HG03095 (cell line): Measurements from ENCODE around the gene ELMO3.

Experiments
- ATAC-seq: cut with Tn5 transposase; IDR thresholded peaks from one replicate; pipeline ENCODE4 v1.9.1; 2021; ENCODE audit warnings: moderate library complexity; ENCODE audit not compliant: unreplicated experiment

Gene ELMO3

DNA sequence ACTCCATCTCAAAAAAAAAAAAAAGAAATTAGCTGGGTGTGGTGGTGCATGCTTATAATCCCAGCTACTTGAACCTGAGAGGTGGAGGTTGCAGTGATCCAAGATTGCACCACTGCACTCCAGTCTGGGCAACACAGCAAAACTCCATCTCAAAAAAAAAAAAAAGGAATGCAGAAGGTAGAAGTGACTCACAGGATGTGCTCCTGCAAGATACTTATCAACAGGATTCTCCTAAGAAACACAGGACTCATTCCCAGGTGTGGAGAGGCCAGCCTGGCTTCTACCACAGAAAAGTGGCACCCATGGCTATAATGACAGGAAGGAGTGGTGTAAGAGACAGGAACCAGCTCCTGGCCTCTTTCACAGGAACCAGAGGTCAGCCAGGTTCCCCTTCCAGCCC is 13.8 kb downstream of the ELMO3 start:
- no peak for ATAC-seq

DNA sequence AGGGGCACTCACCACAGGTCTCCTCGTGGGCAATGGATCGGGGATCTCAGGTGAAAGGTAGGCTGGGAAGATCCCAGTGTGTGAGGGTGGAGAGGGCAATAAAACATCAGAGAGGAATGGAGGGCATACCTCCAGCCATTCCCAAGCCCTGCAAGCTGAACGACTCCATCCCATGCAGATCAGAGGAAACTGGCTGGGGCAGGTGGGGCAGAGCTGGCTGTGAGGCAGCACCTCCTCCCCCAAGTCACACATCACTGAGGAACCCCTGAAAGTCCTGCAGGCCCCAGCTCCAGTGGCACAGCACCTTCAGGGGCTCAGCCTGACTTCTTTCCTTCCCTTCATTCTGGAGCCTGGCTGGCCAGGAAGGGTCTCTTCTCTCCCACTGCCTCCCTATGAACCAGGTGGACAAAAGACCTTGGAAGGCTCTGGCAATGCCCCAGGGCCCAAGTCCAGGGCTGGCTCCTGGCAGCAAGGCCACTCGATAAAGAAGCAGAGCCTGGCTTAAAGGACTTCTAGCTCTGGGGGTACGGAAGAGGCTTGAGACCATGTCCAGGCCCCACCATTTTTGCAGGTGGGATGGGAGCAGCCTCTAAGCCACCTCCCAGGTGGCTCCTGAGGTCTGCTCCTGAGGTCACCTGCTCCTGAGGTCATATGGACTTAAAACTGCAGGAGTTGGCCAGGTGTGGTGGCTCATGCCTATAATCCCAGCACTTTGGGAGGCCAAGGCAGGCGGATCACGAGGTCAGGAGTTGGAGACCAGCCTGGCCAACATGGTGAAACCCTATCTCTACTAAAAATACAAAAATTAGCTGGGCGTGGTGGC is 14.5 kb downstream of the ELMO3 start:
- ATAC-seq, result no peak

DNA sequence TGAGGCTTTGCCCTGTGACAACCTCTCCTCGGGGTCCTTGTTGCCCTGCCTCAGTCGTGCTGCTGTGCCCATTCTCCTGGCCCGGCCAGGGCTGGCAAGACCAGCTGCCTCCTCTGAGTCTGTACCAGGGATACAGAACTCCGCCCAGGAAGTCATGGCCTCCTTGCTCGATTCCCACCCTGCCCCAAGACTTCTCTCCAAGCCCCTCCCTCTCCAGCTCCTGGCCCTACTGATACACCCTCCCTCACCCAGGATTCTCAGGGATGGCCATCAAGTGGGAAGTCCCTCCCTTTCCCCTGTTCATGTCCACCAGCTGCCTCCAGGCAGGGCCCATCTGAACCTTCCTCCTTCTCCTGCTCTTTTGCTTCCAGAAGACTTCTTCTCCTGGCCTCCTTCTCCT is 16.8 kb downstream of the ELMO3 start:
- no peak for ATAC-seq

DNA sequence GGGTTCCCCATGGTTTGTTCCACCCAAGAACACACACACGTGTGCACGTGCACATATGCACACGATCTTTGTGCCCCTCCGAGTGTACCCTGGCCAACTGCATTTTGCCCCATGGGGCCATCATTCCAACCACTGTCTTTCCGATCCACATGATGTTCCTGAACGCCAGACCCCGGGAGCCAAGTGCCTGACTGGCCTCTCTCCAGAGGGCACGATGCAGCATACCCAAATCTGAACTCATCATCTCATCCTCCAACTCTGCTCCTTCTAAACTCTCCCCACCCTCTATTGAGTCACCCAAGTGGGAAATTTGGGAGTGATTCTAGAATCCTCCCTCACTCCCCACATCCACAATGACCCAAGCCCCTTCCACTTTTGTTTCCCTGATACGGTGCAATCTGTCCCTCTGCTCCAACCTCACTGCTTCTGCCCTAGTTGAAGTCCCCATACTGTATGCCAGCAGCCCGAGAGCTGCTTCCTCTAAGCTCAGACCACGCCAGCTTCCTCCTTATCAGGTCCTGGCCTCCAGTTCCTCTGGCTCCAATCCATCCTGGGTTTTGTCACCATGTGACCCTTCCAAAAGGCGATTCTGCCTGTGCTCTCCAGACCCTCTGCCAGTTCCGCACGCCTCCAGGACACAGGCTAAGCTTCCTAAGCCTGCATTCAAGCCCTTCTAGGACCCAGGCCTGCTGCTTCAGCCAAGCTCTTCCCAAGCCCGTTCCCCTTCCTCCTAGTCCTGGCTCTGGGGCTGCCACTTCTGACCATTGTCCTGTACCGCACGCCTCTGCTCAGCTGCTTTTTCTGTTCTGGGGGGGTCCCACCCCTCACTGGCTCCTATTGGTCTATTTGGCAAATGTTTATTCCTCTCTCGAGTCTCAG is 17.9 kb downstream of the ELMO3 start:
- no peak for ATAC-seq

DNA sequence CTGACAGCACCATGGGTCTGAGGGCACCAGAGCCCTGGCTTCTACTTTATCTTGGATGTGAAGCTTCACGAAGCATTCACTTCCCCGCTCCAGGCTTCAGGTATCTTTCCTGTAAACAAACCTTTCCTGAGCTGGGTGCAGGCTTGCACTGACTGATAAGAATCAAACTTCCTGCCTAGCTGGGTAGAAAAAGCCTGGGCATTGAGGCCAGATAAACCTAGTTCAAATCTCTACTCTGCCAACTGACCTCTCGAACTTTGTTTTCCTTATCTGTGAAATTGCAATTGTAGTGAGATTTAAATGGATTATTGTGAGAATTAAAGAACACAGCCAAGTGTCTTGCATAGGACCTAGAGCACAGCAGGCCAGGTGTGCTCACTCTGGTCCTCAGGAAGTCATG is 25.1 kb downstream of the ELMO3 start:
- no peak for ATAC-seq

DNA sequence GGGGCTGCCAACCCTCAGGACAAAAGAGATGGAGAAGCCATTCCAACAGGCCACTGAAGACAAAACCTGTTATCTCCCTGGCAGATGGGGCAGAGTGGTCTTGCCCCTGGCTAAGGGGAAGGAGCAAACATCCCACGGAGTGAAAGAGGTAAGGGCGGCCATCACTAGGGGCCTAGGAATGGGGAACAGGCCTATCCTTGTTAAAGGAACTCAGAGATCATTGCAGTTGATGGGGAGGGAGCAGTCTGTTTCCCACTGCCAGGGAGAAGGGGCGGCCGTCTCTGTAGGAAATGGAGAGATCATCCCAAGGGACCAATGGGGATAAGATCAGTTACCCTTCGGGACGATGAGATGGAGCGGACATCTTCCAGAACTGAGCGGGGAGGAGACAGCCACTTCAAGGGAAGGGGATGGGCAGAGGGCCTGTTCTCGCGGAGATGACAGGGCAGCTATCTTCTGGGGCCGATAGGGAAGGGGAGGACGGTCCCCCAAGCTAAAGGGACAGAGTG is 27.4 kb downstream of the ELMO3 start:
- ATAC-seq, result no peak

DNA sequence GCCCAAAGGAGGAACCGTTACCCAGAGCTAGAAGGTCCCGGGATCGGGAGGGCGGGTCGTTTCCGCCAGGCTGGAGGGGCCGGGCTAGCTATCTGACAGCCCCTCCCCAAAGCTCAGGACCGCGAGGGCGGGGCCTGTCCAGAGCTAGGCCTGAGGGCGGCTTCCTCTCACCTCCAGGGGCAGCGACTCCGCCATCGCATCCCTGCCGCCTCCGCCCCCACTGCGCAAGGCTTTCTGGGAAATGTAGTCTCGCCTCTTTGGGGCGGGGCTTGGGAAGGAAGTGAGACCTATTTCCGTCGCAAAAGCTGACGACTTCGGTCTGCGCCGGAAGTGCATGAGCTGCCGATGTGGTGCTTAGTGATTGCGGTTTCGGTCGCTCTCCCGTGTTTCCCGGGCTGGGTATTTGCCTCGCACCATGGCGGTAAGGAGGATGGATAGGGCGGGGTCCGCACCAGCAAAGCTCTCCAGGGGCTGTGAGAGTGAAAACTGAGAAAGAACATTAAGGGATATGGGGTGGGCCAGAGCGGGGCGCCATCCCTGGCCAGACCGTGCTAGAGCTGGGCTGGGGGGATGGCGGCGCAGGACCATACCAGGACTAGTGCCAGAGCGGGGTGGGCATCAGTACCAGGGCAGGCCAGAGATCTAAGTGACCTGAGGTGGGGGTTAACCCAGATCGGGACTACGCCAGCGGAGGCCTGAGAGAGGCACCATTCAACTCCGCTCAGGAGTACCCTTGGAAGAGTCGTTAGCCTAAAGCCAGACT is 28.1 kb downstream of the ELMO3 start, which contains the start of gene TMEM208:
TSS of gene TMEM208 (plus strand) at position 327 of the 763 bp plus-strand sequence. CDS start at position 416, 89 bp downstream.
- ATAC-seq, result peak; percentile 90

DNA sequence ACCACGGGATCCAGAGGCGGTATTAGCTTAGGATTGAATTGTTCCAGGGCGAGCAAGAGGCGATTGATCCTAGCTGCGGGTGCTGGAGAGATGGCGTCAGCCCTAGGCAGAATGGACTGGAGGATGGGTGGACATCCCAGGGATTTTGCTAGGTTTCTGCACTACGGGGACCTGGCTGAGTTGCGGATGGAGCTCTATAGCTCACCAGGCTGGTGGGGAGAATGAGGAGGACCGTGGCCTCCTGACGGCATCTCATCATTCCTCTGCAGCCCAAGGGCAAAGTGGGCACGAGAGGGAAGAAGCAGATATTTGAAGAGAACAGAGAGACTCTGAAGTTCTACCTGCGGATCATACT is 28.6 kb downstream of the ELMO3 start:
- no peak for ATAC-seq

DNA sequence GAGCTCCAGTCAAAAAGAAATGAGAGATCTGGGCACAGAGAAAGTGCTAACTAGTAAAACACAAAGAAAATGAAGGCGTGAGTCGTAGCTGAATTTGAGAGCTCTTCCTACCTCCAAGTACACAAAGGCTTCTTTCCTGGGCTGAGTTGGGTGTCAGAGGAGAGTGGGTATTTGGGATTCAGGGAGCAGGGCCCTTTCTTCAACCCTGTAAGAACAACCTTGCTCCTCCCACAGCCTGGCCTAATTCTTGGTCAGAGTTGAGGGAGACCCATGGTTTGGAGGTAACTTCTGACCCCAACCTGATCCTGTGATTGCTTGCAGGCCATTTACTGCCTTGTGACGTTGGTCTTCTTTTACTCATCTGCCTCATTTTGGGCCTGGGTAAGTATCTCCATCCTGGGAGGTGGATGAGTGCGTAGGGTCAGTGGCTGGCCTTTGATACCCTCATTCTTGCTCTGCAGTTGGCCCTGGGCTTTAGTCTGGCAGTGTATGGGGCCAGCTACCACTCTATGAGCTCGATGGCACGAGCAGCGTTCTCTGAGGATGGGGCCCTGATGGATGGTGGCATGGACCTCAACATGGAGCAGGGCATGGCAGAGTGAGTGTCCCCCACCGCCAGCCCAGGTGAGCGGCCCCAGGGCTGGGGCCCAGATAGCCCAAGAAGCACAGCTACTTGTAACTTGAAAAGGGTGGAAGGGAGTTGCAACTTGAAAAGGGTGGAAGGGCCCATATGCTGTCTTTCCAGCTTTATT is 29.3 kb downstream of the ELMO3 start:
- no peak for ATAC-seq

DNA sequence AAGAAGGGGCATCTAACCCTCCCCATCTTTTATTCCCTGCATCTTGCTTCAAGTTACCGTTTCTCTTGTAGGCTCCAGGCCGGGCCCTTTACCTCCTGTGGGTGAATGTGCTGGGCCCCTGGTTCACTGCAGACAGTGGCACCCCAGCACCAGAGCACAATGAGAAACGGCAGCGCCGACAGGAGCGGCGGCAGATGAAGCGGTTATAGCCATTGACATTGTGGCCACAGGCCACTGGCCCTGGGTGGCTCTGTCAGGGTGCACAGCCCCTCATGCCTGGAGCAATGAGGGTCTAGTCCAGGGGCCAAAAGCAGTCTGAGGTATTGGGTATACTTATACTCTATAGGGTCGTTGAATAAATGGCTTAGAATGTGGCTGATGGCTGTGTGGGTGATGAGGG is 30.0 kb downstream of the ELMO3 start:
- ATAC-seq, result no peak

DNA sequence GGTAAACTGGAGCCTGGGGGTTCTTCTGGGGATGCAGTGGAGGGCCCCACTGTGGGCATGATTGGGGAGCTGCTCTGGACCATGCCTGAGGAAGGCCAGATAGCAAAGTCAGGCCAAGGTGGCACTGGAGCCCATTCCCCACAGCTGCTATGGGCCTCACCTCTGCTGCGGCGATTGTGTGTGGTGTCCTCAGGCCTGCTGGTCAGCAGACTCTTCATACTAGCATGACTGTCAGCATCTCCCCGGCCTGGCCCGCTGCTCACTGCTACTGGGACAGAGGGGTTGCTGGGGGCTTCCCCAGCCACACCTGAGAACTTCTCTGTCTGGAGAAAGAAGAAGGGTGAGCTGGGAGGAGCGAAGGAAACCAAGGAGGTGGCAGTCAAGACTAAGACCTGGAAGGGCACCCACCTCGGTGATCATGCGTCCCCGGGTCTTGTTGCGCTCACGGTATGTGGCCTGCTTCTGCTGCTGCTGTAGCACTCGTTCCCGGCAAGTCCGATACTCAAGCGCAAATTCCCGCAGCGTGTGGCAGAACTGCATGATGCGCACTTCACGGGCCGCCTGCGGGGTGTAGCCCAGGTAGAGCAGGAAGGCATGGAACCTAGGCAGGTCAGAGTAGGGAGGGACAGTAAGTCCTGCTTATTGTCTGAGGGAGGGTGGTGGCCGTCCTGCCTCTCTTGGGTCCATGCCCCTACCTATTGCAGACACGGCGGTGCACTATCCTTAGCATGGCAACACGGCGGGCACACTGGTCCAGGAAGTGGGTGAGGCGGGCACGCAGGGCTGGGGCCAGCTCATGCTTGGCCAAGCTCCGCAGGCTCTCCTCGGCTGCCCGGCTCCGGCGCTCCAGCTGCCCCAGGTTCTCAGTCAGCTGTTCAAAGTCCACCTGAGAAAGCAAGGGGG is 31.2 kb downstream of the ELMO3 start:
- ATAC-seq, result no peak

DNA sequence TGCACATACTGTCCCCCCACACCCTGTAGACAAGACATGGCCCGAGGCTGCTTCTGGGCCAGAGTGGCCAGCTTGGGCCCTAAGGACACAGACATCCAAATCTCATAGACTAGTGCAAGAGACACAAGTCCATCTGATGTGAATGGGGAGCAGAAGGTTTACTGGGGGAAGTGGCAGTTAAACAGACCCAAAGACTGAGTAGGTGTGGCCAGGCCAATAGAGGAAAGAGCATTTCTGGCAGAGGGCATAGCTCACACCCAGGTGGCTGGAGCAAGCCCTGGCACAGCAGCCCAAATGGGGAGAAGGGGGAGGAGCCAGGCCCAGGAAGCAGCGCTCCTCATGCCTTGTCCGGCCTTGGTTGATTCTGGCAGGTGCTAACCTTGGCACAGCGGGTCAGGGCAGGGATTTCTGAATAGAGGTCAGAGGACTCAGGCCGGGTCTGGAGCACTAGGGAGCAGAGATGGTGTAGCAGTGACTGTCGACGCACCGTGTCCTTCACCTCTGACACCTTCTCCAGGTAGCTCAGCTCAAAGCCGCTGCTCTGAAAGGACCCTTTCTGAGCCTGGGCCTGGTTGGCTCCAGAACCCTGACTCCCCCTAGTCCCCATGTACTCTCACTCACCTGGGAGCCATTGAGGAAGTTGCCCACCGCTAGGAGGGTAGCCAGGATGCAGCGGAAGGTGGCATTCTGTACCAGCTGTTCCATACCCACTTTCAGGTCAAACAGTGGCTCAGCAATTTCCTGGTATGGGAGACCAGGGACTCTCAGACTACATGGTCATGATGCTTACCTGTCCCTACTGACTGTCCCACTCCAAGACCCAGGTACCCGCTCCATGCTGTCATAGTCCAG is 32.1 kb downstream of the ELMO3 start:
- ATAC-seq, result no peak

DNA sequence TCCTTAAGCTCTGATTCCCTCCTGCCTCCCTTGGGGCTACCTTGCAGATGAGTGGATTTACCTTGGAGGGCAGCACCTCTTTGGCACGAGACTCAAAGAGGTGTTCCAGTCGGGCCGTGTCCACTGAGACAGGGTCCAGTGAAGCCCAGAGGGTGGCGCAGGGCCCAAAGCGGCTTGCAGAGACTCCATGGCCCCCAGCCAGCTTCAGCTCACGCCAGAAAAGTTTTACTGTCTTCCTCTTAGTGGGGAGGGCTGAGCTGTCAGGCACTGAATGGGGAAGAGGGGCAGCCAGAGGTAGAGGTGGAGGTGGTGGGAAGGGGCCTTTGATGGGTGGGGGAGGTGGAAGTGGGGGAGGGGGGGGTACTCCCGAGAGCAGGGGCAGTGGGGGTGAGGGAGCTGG is 34.7 kb downstream of the ELMO3 start:
- no peak for ATAC-seq

DNA sequence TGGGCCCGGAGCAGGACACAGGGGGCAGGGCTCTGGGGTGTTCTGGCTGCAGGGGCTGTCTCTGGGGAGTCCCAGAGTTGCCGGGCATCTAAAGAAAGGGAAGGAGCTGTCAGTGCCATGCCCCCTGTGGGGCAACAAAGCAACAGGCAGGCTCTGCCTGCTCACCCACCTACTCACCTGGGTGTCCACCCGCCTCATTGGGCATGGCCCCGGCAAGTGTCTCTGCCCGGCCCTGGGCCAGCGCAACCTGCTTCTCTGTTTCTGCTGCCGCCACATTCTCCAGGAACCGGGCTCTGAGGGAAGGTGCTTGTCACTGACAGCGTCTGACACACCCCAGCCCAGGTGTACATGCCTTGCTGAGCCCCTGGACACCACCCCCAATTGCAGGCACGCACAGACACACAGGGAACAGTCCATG is 35.3 kb downstream of the ELMO3 start:
- ATAC-seq, result no peak

DNA sequence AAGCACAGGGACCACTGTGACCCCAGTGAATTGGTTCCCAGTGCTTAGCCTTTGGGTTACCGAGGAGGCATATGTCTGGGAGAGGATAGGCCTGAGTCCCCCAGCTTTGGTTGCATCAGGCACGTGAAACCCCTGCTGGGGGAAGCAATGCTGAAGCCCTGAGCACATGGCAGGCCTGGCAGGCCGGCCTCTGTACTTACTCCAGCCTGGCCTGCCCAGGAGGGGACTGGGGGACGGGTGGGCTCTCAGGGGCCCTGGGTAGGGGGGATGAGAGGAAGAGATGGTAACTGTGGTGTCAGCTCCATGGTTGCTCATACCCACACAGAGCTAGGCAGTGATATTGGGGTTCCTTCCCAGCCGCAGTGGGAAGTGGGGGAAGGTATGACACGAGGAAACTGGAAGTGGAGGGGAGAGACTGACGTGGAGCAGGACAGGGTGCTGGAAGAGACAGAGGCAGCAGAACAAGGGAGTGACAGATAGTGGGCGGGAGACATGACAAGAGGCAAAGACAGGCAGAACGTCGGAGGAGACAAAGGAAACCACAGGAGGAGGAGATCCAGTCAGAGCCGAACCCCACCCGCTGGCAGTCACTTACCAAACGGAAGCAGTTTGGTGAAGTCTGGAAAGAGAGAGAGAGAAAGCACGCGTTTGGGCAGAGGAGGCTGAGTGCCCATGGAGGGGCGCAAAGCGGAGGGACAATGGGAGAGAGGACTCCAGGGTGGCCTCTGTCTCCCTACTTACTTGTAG is 37.1 kb downstream of the ELMO3 start:
- ATAC-seq, result no peak

DNA sequence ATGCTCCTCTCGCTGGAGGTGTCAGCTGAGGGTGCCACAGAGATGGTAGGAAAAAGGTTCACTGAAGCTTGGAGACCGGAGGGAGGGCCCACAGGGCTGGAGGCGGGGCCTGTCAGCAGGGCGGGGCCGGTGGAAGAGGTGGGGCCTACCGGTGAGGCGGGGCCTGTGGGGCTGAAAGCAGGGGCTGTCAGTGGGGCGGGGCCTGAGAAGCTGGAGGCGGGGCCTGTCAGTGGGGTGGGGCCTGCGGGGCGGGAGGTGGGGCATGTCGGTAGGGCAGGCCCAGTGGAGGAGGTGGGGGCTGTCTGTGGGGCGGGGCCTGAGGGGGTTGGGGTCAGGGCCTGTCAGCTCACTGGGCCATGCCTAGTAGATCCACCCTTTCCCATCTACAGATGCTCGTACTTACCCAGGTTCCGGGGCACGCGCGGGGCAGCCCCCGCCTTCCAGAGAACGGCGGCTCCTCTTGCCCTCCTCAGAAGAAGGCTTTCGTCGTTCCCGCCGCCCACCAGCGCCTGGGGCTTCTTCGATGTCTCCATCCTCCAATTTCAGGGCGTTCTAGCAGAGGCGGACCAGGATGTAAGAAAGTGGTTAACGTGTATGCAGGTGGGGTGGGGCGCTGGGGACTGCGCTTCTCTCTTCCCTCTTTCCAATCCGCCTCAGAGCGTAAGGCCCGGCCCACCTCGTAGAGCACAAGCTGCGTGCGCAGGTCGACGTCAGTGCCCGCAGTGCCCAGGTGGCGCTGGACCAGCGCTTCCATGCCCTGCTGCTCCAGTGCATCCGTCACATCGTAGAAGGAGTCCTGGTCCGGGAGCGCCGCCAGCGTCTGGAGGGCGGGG is 37.8 kb downstream of the ELMO3 start:
- no peak for ATAC-seq
